Breast epithelium (tissue), 4 donors: ENCODE data around the gene KCNH2. TPM values are rescaled to one million over a fixed set of nuclear protein-coding genes. Genes with fewer than 3 reads are reported as not detected.
"Not testable (repeated sequence)": the region's sequence is repeated elsewhere in the genome, so short reads cannot be mapped to it uniquely, and the experiment has no call there.

Experiments
- DNase-seq, 2 donors: peaks; one replicate each; pipeline ENCODE4 v3.0.0-alpha.2; 2019; ENCODE audit warnings: low spot score in 2 of 2
- H3K27ac ChIP-seq, 2 donors: fragments of 200-600 bp; sonication (generic) in 1 of 2; one replicate each; pipeline ENCODE4 v1.5.1; 2016 to 2019; ENCODE audit warnings: mild to moderate bottlenecking in 1 of 2
- H3K27me3 ChIP-seq, 2 donors: fragments of 200-600 bp; sonication (generic) in 1 of 2; one replicate each; pipeline versions ENCODE4 v1.5.1 to v1.6.0; 2017 to 2019; ENCODE audit warnings: control low read depth in 1 of 2, mild to moderate bottlenecking in 1 of 2
- H3K36me3 ChIP-seq: fragments of 200-600 bp; one replicate; pipeline ENCODE4 v1.5.1; 2019
- H3K4me1 ChIP-seq, 2 donors: fragments of 200-600 bp; sonication (generic); one replicate each; pipeline ENCODE4 v1.5.1; 2016 to 2019; ENCODE audit warnings: control low read depth in 1 of 2
- H3K4me3 ChIP-seq, 3 donors: fragments of 200-600 bp; sonication (generic); 1 replicate in 2 of 3; 2 replicates in 1 of 3; pipeline ENCODE4 v1.5.1; 2016 to 2019; ENCODE audit warnings: mild to moderate bottlenecking in 3 of 3, moderate library complexity in 2 of 3
- H3K9me3 ChIP-seq, 2 donors: fragments of 200-600 bp; sonication (generic) in 1 of 2; one replicate each; pipeline ENCODE4 v1.5.1; 2016 to 2019; ENCODE audit warnings: control low read depth in 1 of 2
- POLR2A ChIP-seq: fragments of 450-650 bp; IDR thresholded peaks from one replicate; pipeline ENCODE4 v1.6.1; 2016; ENCODE audit warnings: antibody characterized with exemption, mild to moderate bottlenecking, moderate library complexity
- POLR2AphosphoS5 ChIP-seq, 3 donors: sonication (generic); formaldehyde crosslinking; IDR thresholded peaks; one replicate each; pipeline ENCODE4 v1.6.1; 2017; ENCODE audit warnings: antibody characterized with exemption in 3 of 3
- intact Hi-C: fragments of 100-400 bp; cut with DNase I; formaldehyde crosslinking; loops from one replicate; pipeline ENCODE4 v1.15.1; 2023; ENCODE audit warnings: low total_unique reads
- total RNA-seq, 3 donors: library from RNA; depleted of rRNA; stranded (reverse); fragments of >200 nt; gene quantifications; one replicate each; pipeline ENCODE4 v1.1.0, GENCODE V29; 2016
- TF ChIP-seq, protein P1 (sequence below), 3 donors: fragments of 450-650 bp; IDR thresholded peaks; one replicate each; pipeline ENCODE4 v1.5.1; 2016 to 2017; ENCODE audit warnings: antibody characterized with exemption in 3 of 3, mild to moderate bottlenecking in 3 of 3, moderate library complexity in 3 of 3

The KCNH2 gene, protein sequence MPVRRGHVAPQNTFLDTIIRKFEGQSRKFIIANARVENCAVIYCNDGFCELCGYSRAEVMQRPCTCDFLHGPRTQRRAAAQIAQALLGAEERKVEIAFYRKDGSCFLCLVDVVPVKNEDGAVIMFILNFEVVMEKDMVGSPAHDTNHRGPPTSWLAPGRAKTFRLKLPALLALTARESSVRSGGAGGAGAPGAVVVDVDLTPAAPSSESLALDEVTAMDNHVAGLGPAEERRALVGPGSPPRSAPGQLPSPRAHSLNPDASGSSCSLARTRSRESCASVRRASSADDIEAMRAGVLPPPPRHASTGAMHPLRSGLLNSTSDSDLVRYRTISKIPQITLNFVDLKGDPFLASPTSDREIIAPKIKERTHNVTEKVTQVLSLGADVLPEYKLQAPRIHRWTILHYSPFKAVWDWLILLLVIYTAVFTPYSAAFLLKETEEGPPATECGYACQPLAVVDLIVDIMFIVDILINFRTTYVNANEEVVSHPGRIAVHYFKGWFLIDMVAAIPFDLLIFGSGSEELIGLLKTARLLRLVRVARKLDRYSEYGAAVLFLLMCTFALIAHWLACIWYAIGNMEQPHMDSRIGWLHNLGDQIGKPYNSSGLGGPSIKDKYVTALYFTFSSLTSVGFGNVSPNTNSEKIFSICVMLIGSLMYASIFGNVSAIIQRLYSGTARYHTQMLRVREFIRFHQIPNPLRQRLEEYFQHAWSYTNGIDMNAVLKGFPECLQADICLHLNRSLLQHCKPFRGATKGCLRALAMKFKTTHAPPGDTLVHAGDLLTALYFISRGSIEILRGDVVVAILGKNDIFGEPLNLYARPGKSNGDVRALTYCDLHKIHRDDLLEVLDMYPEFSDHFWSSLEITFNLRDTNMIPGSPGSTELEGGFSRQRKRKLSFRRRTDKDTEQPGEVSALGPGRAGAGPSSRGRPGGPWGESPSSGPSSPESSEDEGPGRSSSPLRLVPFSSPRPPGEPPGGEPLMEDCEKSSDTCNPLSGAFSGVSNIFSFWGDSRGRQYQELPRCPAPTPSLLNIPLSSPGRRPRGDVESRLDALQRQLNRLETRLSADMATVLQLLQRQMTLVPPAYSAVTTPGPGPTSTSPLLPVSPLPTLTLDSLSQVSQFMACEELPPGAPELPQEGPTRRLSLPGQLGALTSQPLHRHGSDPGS
- total RNA-seq, result under 1 TPM; under 0.01 to 0.29 (median 0.16) TPM

DNA sequence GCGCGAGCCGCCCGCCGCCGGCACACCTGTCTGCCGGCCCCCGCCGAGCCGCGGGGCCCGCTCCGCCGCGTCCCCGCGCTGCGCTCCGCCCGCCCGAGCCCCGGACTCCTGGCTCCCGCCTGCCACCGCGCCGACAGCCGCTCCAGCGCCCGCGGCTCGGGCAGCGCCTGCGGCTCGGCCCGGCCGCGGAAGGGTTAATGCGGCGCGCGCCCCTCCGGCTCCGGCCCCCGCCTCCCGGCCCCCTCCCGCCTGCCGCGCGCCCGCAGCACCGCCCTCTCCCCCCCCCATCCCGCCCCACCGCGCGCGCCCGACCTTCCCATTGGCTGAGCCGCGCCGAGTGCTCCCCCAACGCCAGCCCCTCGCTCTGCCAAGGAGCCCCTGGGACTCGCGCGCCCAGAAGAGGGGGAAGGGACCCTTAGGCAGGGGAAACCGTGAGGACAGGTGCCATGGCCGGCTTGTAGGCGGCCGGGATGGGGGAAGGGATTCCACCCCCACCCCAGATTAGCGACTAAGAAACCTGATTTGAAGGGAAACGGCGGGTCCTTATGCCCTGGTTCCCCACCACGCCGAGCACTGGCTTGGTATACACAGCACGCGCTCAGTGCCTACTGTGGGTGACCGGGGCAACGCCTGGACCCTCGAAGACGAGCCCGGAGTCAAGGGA lies at the start of gene KCNH2:
TSS of gene KCNH2 (minus strand) at position 196 of the 664 bp plus-strand sequence. CDS start 408 bp downstream, outside the sequence.
- Histone ChIP-seq H3K36me3 (no peaks in the 10 kb centered on the region), H3K4me3 (peak within 1 kb of the TSS; percentile 15 to 60 (median 41)), H3K27me3 (peaks cover 15 to 32% of the 10 kb centered on the region in 2 donors), H3K27ac (no peak within 1 kb of the TSS), H3K9me3 (no peaks in the 10 kb centered on the region), H3K4me1 (peaks cover 8 to 9% of the 10 kb centered on the region in 2 donors)
- intact Hi-C loops, result loop anchor here (5.0 kb wide), 1 partner anchor 1069 kb away; no protein-coding TSS in a partner anchor
- TF ChIP-seq POLR2A (no peak), POLR2AphosphoS5 (IDR thresholded peaks at IDR 0.05) (no peak)
- TF ChIP-seq, protein P1, sequence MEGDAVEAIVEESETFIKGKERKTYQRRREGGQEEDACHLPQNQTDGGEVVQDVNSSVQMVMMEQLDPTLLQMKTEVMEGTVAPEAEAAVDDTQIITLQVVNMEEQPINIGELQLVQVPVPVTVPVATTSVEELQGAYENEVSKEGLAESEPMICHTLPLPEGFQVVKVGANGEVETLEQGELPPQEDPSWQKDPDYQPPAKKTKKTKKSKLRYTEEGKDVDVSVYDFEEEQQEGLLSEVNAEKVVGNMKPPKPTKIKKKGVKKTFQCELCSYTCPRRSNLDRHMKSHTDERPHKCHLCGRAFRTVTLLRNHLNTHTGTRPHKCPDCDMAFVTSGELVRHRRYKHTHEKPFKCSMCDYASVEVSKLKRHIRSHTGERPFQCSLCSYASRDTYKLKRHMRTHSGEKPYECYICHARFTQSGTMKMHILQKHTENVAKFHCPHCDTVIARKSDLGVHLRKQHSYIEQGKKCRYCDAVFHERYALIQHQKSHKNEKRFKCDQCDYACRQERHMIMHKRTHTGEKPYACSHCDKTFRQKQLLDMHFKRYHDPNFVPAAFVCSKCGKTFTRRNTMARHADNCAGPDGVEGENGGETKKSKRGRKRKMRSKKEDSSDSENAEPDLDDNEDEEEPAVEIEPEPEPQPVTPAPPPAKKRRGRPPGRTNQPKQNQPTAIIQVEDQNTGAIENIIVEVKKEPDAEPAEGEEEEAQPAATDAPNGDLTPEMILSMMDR (IDR thresholded peaks at IDR 0.05), result no peak
- no peak for DNase-seq

DNA sequence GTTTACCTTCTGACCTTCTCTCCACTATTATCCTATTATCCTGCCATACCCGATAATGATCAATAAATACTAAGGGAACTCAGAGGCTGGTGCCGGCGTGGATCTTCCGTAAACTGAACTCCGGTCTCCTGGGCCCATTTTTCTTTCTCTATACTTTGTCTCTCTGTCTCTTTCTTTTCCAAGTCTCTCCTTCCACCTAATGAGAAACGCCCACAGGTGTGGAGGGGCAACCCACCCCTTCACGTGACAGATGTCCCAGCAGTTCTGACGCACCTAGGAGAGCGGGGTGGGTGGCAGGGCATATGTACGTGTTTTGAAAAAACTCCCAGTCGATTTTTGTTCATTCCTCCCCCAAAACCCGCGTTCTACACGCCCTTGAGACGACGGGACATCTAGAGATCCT lies 49.6 kb upstream of the KCNH2 start:
- Histone ChIP-seq H3K4me3 (peak overlapping the region; percentile 64 to 91 (median 66)), H3K27ac (peak overlapping the region; percentile 82 to 90)
- DNase-seq, H3K9me3 ChIP-seq, intact Hi-C loops, H3K36me3 ChIP-seq, H3K27me3 ChIP-seq, H3K4me1 ChIP-seq: not testable (repeated sequence)
- peak in 1 of 3 donors; percentile 8 for TF ChIP-seq POLR2AphosphoS5 (IDR thresholded peaks at IDR 0.05)

DNA sequence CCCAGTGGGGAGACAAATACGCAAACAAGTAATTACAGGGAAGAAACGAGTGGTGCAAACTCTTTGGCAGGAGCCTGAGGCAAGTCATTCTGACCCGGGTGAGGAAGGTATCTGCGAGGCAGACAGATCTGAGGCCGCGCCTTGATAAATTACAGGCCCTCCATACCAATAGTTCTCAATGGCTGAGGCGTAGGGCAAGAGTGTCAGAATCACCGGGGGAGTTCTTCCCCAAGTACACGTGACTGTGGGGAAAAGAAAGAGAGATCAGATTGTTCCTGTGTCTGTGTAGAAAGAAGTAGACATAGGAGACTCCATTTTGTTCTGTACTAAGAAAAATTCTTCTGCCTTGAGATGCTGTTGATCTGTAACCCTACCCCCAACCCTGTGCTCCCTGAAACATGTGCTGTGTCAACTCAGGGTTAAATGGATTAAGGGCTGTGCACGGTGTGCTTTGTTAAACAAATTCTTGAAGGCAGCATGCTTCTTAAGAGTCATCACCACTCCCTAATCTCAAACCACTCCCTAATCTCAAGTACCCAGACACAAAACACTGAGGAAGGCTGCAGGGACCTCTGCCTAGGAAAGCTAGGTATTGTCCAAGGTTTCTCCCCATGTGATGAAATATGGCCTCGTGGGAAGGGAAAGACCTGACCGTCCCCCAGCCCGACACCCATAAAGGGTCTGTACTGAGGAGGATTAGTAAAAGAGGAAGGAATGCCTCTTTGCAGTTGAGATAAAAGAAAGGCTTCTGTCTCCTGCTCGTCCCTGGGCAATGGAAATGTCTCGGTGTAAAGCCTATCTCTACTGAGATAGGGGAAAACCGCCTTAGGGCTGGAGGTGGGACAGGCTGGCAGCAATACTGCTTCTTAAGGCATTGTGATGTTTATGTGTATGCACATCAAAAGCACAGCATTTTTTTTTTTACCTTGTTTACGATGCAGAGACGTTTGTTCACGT lies 48.9 kb upstream of the KCNH2 start:
- H3K36me3 ChIP-seq, H3K9me3 ChIP-seq, H3K27me3 ChIP-seq, H3K4me1 ChIP-seq, intact Hi-C loops, DNase-seq: not testable (repeated sequence)
- H3K4me3 ChIP-seq, result peak overlapping the region in 2 of 3 donors; percentile 64 to 91
- H3K27ac ChIP-seq, result peak overlapping the region; percentile 82 to 90

DNA sequence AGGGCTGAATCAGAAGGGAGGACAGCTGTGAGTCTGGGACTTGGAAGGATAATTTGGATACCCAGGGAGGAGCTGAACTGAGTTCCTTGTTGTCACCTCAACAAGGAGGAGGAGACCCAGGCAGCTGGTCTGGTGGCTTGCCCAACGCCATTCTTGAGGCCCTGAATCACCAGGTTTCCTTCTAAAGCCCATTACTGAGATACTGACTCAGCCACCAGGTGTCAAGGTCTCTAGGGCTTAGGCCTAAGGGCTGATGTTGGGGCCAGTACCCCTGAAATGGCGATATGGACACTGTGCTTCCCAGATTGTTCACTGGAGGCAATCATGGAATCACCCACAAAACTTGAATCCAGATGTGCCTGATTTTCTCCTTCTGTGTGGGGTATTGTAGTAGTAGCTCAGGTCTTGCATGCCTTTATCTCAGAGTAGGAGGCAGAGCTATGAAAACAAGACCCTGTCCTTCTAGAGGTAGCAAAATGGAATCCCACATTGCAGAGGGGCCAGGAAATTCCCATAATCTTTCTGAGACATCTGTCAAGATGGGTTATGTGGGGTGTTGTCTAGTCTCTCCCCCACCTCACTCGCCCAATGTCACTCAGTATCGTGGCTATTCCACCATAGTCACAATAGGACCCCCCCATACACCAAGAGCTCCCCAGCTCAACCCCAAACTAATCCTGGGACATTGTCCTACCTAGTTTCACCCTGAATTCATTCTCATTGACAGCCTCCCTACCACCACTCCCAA lies 48.0 kb upstream of the KCNH2 start:
- intact Hi-C loops, result no loop called here
- H3K9me3 ChIP-seq, result no peaks in the 10 kb centered on the region
- H3K4me1 ChIP-seq, result no peaks in the 10 kb centered on the region
- no peaks in the 10 kb centered on the region for H3K27me3 ChIP-seq
- TF ChIP-seq, protein P1 (IDR thresholded peaks at IDR 0.05), result no peak
- TF ChIP-seq POLR2A (no peak), POLR2AphosphoS5 (IDR thresholded peaks at IDR 0.05) (no peak)
- no peak for DNase-seq
- H3K4me3 ChIP-seq, result no peak overlapping the region
- no peak overlapping the region for H3K27ac ChIP-seq
- no peaks in the 10 kb centered on the region for H3K36me3 ChIP-seq
